IMR-90 (cell line): ENCODE measurements around the gene UNC79. TPM values are rescaled to one million over a fixed set of nuclear protein-coding genes. Genes with fewer than 3 reads are reported as not detected.

Experiments
- ATAC-seq: fragments of 200-7000 bp; cut with Tn5 transposase; 2 replicates; pipeline ENCODE4 v1.9.1; 2020; ENCODE audit warnings: low read depth, mild to moderate bottlenecking, moderate library complexity
- BruUV-seq: library from RNA; stranded (reverse); fragments of 400-500 nt; replicated peaks from 2 replicates; lab custom pipeline; 2021; lab: Mats Ljungman, UMichigan
- CTCF ChIA-PET: fragments of 300-600 bp; formaldehyde crosslinking; extraction: SDS; loops from one replicate; lab custom pipeline; 2021; ENCODE audit warnings: antibody characterized with exemption; lab: Yijun Ruan, JAX
- POLR2A ChIA-PET: fragments of 300-600 bp; sonication (Branson Sonifier 250); formaldehyde crosslinking; loops from one replicate; lab custom pipeline; 2022; ENCODE audit warnings: antibody characterized with exemption; ENCODE audit not compliant: unreplicated experiment; lab: Charles Lee
- DNase-seq: peaks from one replicate; pipeline ENCODE4 v3.0.0; 2013
- H2AFZ ChIP-seq: replicated peaks from 2 replicates; pipeline ENCODE3; 2013; ENCODE audit warnings: low read length, mild to moderate bottlenecking; ENCODE audit not compliant: poor library complexity
- H2AK5ac ChIP-seq: 2 replicates; pipeline ENCODE4 v1.6.1; 2013; ENCODE audit warnings: low read depth, low read length, inconsistent platforms
- H2AK9ac ChIP-seq: replicated peaks from 2 replicates; pipeline ENCODE3; 2013; ENCODE audit warnings: mild to moderate bottlenecking, low read depth, low read length, moderate library complexity; ENCODE audit not compliant: poor library complexity
- H2BK120ac ChIP-seq: 2 replicates; pipeline ENCODE4 v1.6.1; 2013; ENCODE audit warnings: low read depth, low read length, inconsistent platforms
- H2BK15ac ChIP-seq: 3 replicates; pipeline ENCODE4 v1.6.1; 2013; ENCODE audit warnings: low read depth, low read length, inconsistent platforms
- H2BK20ac ChIP-seq: 2 replicates; pipeline ENCODE4 v1.6.1; 2013; ENCODE audit warnings: low read depth, mild to moderate bottlenecking, inconsistent platforms, low read length, moderate library complexity
- H2BK5ac ChIP-seq: 2 replicates; pipeline ENCODE4 v1.6.1; 2013; ENCODE audit warnings: mild to moderate bottlenecking, low read depth, low read length, inconsistent platforms; ENCODE audit not compliant: poor library complexity, severe bottlenecking
- H3K14ac ChIP-seq: replicated peaks from 2 replicates; pipeline ENCODE4 v1.6.1; 2013; ENCODE audit warnings: low read depth, low read length, inconsistent platforms
- H3K18ac ChIP-seq: 2 replicates; pipeline ENCODE4 v1.6.1; 2013; ENCODE audit warnings: low read depth, low read length, control low read depth
- H3K23ac ChIP-seq: 2 replicates; pipeline ENCODE4 v1.6.1; 2013; ENCODE audit warnings: low read depth, low read length, inconsistent platforms
- H3K27ac ChIP-seq: 2 replicates; pipeline ENCODE4 v1.5.1; 2013; ENCODE audit warnings: mild to moderate bottlenecking, control low read depth, low read length; ENCODE audit not compliant: insufficient read depth
- H3K27me3 ChIP-seq: 2 replicates; pipeline ENCODE4 v1.6.1; 2013; ENCODE audit warnings: low read length; ENCODE audit not compliant: control insufficient read depth, insufficient read depth
- H3K36me3 ChIP-seq: 2 replicates; pipeline ENCODE4 v1.6.1; 2013; ENCODE audit warnings: low read length, mixed read lengths; ENCODE audit not compliant: control insufficient read depth, insufficient read depth
- H3K4ac ChIP-seq: 2 replicates; pipeline ENCODE4 v1.6.1; 2013; ENCODE audit warnings: low read depth, low read length, inconsistent platforms
- H3K4me1 ChIP-seq: 2 replicates; pipeline ENCODE4 v1.6.1; 2013; ENCODE audit warnings: low read length, mixed read lengths; ENCODE audit not compliant: control insufficient read depth, insufficient read depth
- H3K4me2 ChIP-seq: 2 replicates; pipeline ENCODE4 v1.6.1; 2013; ENCODE audit warnings: low read depth, mild to moderate bottlenecking, control low read depth, low read length, moderate library complexity
- H3K4me3 ChIP-seq: 2 replicates; pipeline ENCODE4 v1.5.1; 2013; ENCODE audit warnings: low read depth, mild to moderate bottlenecking, control low read depth, low read length, moderate library complexity; ENCODE audit not compliant: insufficient read depth
- H3K56ac ChIP-seq: 2 replicates; pipeline ENCODE4 v1.6.1; 2013; ENCODE audit warnings: low read length, inconsistent platforms; ENCODE audit not compliant: insufficient read depth; ENCODE audit errors: extremely low read depth
- H3K79me1 ChIP-seq, 2 experiments: 2 replicates each; pipeline ENCODE4 v1.6.1; 2013; ENCODE audit warnings: low read length in 2 of 2, inconsistent platforms in 1 of 2, low read depth in 1 of 2
- H3K9ac ChIP-seq: 2 replicates; pipeline ENCODE4 v1.6.1; 2013; ENCODE audit warnings: low read depth, low read length, control low read depth
- H3K9me1 ChIP-seq: 2 replicates; pipeline ENCODE4 v1.6.1; 2013; ENCODE audit warnings: low read length, inconsistent platforms; ENCODE audit not compliant: insufficient read depth
- H3K9me3 ChIP-seq: 2 replicates; pipeline ENCODE4 v1.6.1; 2013; ENCODE audit warnings: low read length; ENCODE audit not compliant: control insufficient read depth, insufficient read depth
- H4K20me1 ChIP-seq: 2 replicates; pipeline ENCODE4 v1.6.1; 2013; ENCODE audit warnings: low read length, inconsistent platforms; ENCODE audit not compliant: insufficient read depth
- H4K5ac ChIP-seq: 2 replicates; pipeline ENCODE4 v1.6.1; 2013; ENCODE audit warnings: mild to moderate bottlenecking, low read depth, low read length, control low read depth
- H4K8ac ChIP-seq, 2 experiments: 2 replicates each; pipeline ENCODE4 v1.6.1; 2013; ENCODE audit warnings: low read depth in 2 of 2, low read length in 2 of 2, control low read depth in 1 of 2, inconsistent platforms in 1 of 2
- H4K91ac ChIP-seq: 2 replicates; pipeline ENCODE4 v1.6.1; 2013; ENCODE audit warnings: low read depth, low read length, inconsistent platforms; ENCODE audit not compliant: insufficient read depth
- BHLHE40 ChIP-seq: fragments of 150-350 bp; IDR thresholded peaks from 2 replicates; pipeline ENCODE4 v1.6.1; 2016; ENCODE audit warnings: mild to moderate bottlenecking, low read depth, low read length
- CEBPB ChIP-seq: IDR thresholded peaks from 2 replicates; pipeline ENCODE4 v1.6.1; 2012; ENCODE audit warnings: low read depth, low read length, improper control_type of control experiment
- CHD1 ChIP-seq: IDR thresholded peaks from 2 replicates; pipeline ENCODE4 v1.6.1; 2012; ENCODE audit warnings: low read depth, low read length, improper control_type of control experiment
- FOS ChIP-seq: fragments of 150-350 bp; IDR thresholded peaks from 2 replicates; pipeline ENCODE4 v1.6.1; 2016; ENCODE audit warnings: low read depth, low read length
- MAFK ChIP-seq: IDR thresholded peaks from 2 replicates; pipeline ENCODE4 v1.6.1; 2012; ENCODE audit warnings: low read depth, low read length, improper control_type of control experiment
- MAZ ChIP-seq: IDR thresholded peaks from 2 replicates; pipeline ENCODE4 v1.6.1; 2012; ENCODE audit warnings: low read depth, mild to moderate bottlenecking, low read length, improper control_type of control experiment, moderate library complexity, borderline replicate concordance
- MXI1 ChIP-seq: IDR thresholded peaks from 2 replicates; pipeline ENCODE4 v1.6.1; 2012; ENCODE audit warnings: low read depth, mild to moderate bottlenecking, low read length, moderate library complexity, borderline replicate concordance
- NFE2L2 ChIP-seq: fragments of 150-350 bp; IDR thresholded peaks from 2 replicates; pipeline ENCODE4 v1.6.1; 2016; ENCODE audit warnings: low read depth, mild to moderate bottlenecking, low read length
- POLR2A ChIP-seq: IDR thresholded peaks from 2 replicates; pipeline ENCODE4 v1.6.1; 2012; ENCODE audit warnings: mild to moderate bottlenecking, low read depth, low read length
- RAD21 ChIP-seq: IDR thresholded peaks from 2 replicates; pipeline ENCODE4 v1.6.1; 2012; ENCODE audit warnings: low read length, improper control_type of control experiment
- RCOR1 ChIP-seq: IDR thresholded peaks from 2 replicates; pipeline ENCODE4 v1.6.1; 2012; ENCODE audit warnings: mild to moderate bottlenecking, low read length, improper control_type of control experiment; ENCODE audit not compliant: insufficient replicate concordance
- RFX5 ChIP-seq: IDR thresholded peaks from 2 replicates; pipeline ENCODE4 v1.8.0; 2012; ENCODE audit warnings: low read depth, mild to moderate bottlenecking, low read length, moderate library complexity
- SMC3 ChIP-seq: fragments of 150-350 bp; IDR thresholded peaks from 2 replicates; pipeline ENCODE4 v1.6.1; 2016; ENCODE audit warnings: low read depth, mild to moderate bottlenecking, antibody characterized with exemption, low read length, moderate library complexity
- WGBS, 2 experiments: methylation state at CpG; one replicate each; pipeline versions ENCODE4 v1.1.5 to v1.1.7; 2013; ENCODE audit warnings: missing lambda C conversion rate in 2 of 2; ENCODE audit not compliant: insufficient read length in 1 of 2; ENCODE audit errors: extremely low coverage in 2 of 2; 5-methylcytosine and 5-hydroxymethylcytosine counted together
- dilution Hi-C: fragments of 300-500 bp; cut with HindIII; formaldehyde crosslinking; loops from one replicate; pipeline ENCODE4 v1.14.3; 2018; ENCODE audit warnings: low sequenced_read_pairs; ENCODE audit not compliant: unreplicated experiment
- in situ Hi-C: fragments of 300-500 bp; cut with MboI; formaldehyde crosslinking; loops from 3 replicates; pipeline ENCODE4 v1.14.3; 2019; ENCODE audit warnings: low sequenced_read_pairs, inconsistent platforms, mixed read lengths
- intact Hi-C: fragments of 100-400 bp; cut with micrococcal nuclease; formaldehyde crosslinking; loops from 2 replicates; pipeline ENCODE4 v1.10.0; 2022
- polyA plus RNA-seq, 3 experiments: library from polyadenylated mRNA; depleted of rRNA; stranded (reverse); fragments of >200 nt; gene quantifications; 2 replicates each; pipeline ENCODE4 v1.2.3, GENCODE V29; 2012; ENCODE audit warnings: low replicate concordance in 1 of 3
- total RNA-seq: library from RNA; depleted of rRNA; stranded (reverse); fragments of >200 nt; gene quantifications from 2 replicates; pipeline ENCODE4 v1.2.3, GENCODE V29; 2012
- TF ChIP-seq, protein P1 (sequence below): fragments of 150-350 bp; IDR thresholded peaks from 2 replicates; pipeline ENCODE4 v1.6.1; 2016; ENCODE audit warnings: low read depth, mild to moderate bottlenecking, low read length, moderate library complexity, borderline replicate concordance
- TF ChIP-seq, protein P2 (sequence below): conservative IDR thresholded peaks from 2 replicates; pipeline ENCODE4 v1.5.1; 2012; ENCODE audit warnings: mild to moderate bottlenecking, low read depth, low read length, improper control_type of control experiment
- TF ChIP-seq, protein P3 (sequence below): fragments of 150-350 bp; IDR thresholded peaks from 2 replicates; pipeline ENCODE4 v1.6.1; 2017; ENCODE audit warnings: mild to moderate bottlenecking, antibody characterized with exemption, low read length, low read depth

Gene UNC79
- total and polyA plus RNA-seq, 2 of the 4 experiments (the other 2 are of a cell fraction), result under 0.01 TPM

DNA sequence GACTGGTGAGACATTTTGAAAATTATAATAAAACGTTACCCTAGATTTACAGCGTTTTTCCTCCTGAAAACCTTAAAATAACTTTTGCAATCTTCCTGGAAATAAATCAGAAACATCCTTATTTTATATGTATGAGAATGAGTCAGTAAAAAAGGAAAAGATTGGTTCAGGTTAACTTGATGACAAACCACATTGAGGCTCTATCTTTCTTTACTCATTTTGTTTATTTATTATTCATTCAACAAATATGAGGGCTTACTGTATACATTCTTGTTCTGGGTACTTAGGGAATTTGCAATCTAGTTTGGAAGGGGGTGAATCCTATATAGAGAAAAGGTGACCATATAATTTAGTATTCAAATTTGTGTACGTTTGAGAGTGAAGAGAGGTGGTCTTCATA, 156.6 kb downstream of the UNC79 start:
- no peak for DNase-seq
- H4K91ac ChIP-seq, result no peak overlapping the region
- in situ Hi-C loops, result no loop called here
- no peak overlapping the region for H2BK120ac ChIP-seq
- H4K5ac ChIP-seq, result no peak overlapping the region
- no peak overlapping the region for H3K4me3 ChIP-seq
- POLR2A ChIA-PET, result no interaction called here
- dilution Hi-C loops, result no loop called here
- H3K4ac ChIP-seq, result no peak overlapping the region
- no peaks in the 10 kb centered on the region for H3K9me1 ChIP-seq
- H3K9ac ChIP-seq, result no peak overlapping the region
- H3K56ac ChIP-seq, result no peak overlapping the region
- CTCF ChIA-PET, result no interaction called here
- TF ChIP-seq CEBPB (no peak), POLR2A (no peak), SMC3 (no peak), MAFK (no peak), BHLHE40 (no peak), NFE2L2 (no peak), CHD1 (no peak), RCOR1 (no peak), RFX5 (no peak), MAZ (no peak), RAD21 (no peak), MXI1 (no peak), FOS (no peak)
- TF ChIP-seq, protein P1, sequence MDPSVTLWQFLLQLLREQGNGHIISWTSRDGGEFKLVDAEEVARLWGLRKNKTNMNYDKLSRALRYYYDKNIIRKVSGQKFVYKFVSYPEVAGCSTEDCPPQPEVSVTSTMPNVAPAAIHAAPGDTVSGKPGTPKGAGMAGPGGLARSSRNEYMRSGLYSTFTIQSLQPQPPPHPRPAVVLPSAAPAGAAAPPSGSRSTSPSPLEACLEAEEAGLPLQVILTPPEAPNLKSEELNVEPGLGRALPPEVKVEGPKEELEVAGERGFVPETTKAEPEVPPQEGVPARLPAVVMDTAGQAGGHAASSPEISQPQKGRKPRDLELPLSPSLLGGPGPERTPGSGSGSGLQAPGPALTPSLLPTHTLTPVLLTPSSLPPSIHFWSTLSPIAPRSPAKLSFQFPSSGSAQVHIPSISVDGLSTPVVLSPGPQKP, result no peak
- TF ChIP-seq, protein P2, sequence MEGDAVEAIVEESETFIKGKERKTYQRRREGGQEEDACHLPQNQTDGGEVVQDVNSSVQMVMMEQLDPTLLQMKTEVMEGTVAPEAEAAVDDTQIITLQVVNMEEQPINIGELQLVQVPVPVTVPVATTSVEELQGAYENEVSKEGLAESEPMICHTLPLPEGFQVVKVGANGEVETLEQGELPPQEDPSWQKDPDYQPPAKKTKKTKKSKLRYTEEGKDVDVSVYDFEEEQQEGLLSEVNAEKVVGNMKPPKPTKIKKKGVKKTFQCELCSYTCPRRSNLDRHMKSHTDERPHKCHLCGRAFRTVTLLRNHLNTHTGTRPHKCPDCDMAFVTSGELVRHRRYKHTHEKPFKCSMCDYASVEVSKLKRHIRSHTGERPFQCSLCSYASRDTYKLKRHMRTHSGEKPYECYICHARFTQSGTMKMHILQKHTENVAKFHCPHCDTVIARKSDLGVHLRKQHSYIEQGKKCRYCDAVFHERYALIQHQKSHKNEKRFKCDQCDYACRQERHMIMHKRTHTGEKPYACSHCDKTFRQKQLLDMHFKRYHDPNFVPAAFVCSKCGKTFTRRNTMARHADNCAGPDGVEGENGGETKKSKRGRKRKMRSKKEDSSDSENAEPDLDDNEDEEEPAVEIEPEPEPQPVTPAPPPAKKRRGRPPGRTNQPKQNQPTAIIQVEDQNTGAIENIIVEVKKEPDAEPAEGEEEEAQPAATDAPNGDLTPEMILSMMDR, result no peak
- TF ChIP-seq, protein P3, sequence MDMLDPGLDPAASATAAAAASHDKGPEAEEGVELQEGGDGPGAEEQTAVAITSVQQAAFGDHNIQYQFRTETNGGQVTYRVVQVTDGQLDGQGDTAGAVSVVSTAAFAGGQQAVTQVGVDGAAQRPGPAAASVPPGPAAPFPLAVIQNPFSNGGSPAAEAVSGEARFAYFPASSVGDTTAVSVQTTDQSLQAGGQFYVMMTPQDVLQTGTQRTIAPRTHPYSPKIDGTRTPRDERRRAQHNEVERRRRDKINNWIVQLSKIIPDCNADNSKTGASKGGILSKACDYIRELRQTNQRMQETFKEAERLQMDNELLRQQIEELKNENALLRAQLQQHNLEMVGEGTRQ, result no peak
- no peak overlapping the region for H3K14ac ChIP-seq
- H3K4me2 ChIP-seq, result no peak overlapping the region
- no peaks in the 10 kb centered on the region for H3K36me3 ChIP-seq
- intact Hi-C loops, result no loop called here
- no peak overlapping the region for H2AFZ ChIP-seq
- WGBS, 2 experiments, result no CpG with 5 or more reads among the region's 3 CpGs
- no peak overlapping the region for H3K23ac ChIP-seq
- no peak overlapping the region for H2AK9ac ChIP-seq
- no peaks in the 10 kb centered on the region for H3K79me1 ChIP-seq
- no peaks in the 10 kb centered on the region for H3K27me3 ChIP-seq
- H3K27ac ChIP-seq, result no peak overlapping the region
- no peaks in the 10 kb centered on the region for H3K4me1 ChIP-seq
- H2AK5ac ChIP-seq, result no peak overlapping the region
- BruUV-seq, result no TSS peak
- no peaks in the 10 kb centered on the region for H4K20me1 ChIP-seq
- 0 out of 2 replicates have a peak, but pooled peaks cover 11% of the 10 kb centered on the region for H3K9me3 ChIP-seq
- H2BK15ac ChIP-seq, result no peak overlapping the region
- H4K8ac ChIP-seq, result no peak overlapping the region
- no peak overlapping the region for H2BK5ac ChIP-seq
- ATAC-seq, result no peak
- no peak overlapping the region for H2BK20ac ChIP-seq
- H3K18ac ChIP-seq, result no peak overlapping the region
